HG03558 (cell line): ENCODE measurements around the gene CEP112.
"Not testable (repeated sequence)": the region's sequence is repeated elsewhere in the genome, so short reads cannot be mapped to it uniquely, and the experiment has no call there.

Experiments used
- ATAC-seq: cut with Tn5 transposase; IDR thresholded peaks from one replicate; pipeline ENCODE4 v1.9.1; 2021; ENCODE audit warnings: moderate number of reproducible peaks; ENCODE audit not compliant: unreplicated experiment; ENCODE audit errors: extremely low read depth

Gene CEP112

GRCh38 chr17:66089764-66090163, 102.2 kb downstream of the CEP112 start:
- ATAC-seq: no peak

GRCh38 chr17:66088173-66088572, 103.8 kb downstream of the CEP112 start:
- no peak for ATAC-seq

GRCh38 chr17:66087073-66087472, 104.9 kb downstream of the CEP112 start:
- ATAC-seq: no peak

DNA sequence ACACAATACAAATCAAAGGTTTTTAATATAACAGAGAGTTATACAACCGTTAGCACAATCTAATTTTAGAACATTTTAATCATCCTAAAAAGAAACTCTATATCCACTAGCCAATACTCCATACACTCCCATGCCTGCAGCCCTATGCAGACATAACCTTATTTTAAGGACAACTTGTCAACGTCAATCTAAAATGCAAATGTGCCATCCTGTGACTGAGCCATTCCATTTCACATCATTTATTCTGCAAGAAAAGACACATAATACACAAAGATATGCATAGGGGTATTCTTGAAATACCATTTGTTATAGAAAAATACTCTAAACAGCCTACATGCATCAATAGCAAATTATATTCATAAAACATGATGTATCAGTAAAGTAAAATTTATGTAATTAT, 106.7 kb downstream of the CEP112 start:
- no peak for ATAC-seq

GRCh38 chr17:66080670-66081069, 111.3 kb downstream of the CEP112 start:
- not testable (repeated sequence) for ATAC-seq

GRCh38 chr17:66076546-66077190, 115.3 kb downstream of the CEP112 start:
- ATAC-seq: no peak

DNA sequence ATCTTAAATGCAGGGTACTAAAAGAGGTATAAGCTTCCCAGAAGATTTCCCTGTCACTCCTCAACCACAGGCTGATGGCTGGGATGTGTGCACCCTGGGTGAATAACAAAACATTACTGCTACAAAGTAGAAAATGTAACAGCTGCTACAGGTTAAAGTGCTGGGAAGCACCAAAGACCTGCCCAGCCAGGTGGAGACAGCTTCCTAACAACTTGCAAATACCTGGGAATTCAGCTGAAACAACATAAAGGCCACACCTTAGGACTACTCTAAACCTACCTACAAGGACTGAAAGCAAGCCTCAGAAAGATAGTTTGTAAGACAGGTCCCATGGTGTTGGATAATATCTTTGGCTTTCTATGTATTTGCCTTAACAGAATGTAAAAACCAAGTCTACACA, 118.5 kb downstream of the CEP112 start:
- no peak for ATAC-seq

- ATAC-seq: no peak
Measured at GRCh38 chr17:66063686-66064085, 128.2 kb downstream of the CEP112 start.

DNA sequence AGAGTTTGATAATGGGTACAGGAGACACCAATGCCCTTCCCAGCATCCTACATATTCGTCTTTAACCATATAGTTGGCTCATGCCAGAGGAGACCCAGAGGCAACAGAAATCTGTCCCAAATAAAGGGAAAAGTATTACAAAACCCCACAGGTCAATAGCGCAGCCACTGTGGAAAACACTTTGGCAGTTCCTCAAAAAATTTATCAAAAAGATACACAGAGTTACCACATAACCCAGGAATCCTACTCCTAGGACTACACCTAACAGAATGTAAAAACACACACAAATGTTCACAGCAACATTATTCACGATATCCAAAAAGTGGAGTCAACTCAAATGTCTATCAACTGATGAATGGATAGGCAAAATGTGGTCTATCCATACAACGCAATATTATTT, 135.8 kb downstream of the CEP112 start:
- ATAC-seq: no peak

DNA sequence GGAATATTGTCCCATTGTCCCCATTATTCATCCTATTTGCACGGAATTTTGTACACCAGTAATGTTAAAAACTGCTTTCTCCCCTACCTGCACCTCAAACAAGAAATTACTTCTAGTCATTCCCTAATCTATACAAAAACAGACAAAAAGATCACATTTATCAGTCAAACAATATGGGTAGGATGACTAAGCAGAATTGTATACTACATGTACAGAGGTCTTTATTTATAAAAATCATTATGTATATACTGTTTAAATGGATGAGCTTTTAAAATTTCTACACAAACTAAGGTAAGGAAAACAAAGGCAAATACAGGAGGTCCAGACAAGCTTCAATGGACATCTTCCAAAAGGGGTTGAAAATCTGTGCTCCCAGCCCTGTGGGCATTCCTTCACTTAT, 137.7 kb downstream of the CEP112 start:
- no peak for ATAC-seq

DNA sequence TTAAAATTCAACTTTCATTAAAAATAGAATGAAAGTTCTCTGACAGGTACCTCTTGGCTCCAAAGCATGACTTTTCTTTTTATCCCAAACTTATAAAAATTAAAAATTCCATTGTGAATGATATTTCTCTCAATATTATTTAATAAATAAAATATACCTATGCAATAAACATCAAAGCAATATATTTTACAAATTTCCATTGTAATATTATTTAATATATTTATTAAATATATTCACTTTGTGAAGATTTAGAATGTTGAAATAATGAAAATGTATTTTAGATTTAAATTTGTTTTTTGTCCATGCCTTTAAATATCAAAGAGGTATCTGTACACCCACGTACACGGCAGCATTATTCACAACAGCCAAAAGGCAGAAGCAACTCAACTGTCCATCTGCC, 147.8 kb downstream of the CEP112 start:
- ATAC-seq: no peak

- no peak for ATAC-seq
Measured at GRCh38 chr17:66043419-66043818, 148.5 kb downstream of the CEP112 start.

DNA sequence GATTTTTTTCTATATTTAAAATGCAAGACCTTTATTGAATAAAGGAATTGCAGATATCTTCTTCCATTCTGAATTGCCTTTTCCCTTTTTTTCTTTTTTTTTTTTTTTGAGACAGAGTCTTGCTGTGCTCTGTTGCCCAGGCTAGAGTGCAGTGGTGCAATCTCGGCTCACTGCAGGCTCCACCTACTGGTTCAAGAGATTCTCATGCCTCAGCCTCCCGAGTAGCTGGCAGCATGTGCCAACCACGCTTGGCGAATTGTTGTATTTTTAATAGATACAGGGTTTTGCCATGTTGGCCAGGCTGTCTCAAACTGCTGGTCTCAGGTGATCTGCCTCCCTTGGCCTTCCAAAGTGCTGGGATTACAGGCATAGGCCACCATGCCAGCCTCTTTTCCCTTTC, 151.5 kb downstream of the CEP112 start:
- ATAC-seq: no peak

GRCh38 chr17:66038125-66038524, 153.8 kb downstream of the CEP112 start:
- no peak for ATAC-seq

GRCh38 chr17:66037221-66037620, 154.7 kb downstream of the CEP112 start:
- ATAC-seq: no peak

DNA sequence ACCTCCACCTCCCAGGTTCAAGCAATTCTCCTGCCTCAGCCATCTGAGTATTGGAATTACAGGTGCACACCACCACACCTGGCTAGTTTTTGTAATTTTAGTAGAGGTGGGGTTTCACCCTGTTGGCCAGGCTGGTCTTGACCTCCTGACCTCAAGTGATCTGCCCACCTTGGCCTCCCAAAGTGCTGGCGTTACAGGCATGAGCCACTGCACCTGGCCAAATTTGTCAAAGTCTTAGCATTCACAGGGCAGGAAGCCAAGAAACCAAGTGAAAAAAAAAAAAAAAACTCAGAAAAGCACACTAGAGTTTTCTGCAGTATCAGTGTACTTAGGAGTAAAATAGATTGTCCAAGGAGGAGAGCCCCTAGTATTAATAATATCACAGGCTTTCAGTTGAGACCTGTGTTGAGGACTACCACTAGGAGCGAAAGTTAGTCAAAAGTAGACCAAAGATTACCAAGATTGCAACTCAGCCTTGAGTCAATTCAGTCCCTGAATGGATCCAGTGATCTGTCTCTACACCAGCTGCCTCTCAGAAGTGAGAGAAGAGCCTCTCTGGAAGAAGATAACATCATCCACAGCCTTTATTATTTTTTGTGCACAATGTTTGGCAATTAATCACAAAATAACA, 159.7 kb downstream of the CEP112 start:
- ATAC-seq: no peak

GRCh38 chr17:66025551-66025950, 166.4 kb downstream of the CEP112 start:
- ATAC-seq: no peak

- ATAC-seq: no peak
Measured at GRCh38 chr17:66021757-66022156, 170.2 kb downstream of the CEP112 start.

DNA sequence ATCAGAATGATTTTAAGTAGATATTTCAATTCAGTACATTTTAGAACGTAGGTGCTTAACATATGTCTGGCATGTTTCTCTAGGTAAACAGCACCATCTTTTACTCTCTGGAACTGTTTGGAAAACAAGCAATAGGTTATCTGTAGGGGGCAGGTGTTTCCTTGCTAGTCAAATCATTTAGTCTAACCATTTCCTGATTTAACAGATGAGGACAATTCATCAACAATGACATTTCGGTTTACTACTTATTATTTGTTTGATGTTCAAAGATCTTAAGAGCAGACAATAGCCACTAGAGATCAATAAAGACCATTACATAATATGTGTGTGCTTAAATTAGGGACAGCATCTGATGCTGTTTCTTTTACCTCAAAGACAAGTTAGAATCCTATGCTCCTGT, 173.1 kb downstream of the CEP112 start:
- ATAC-seq: no peak

- no peak for ATAC-seq
Measured at GRCh38 chr17:66016231-66016630, 175.7 kb downstream of the CEP112 start.

DNA sequence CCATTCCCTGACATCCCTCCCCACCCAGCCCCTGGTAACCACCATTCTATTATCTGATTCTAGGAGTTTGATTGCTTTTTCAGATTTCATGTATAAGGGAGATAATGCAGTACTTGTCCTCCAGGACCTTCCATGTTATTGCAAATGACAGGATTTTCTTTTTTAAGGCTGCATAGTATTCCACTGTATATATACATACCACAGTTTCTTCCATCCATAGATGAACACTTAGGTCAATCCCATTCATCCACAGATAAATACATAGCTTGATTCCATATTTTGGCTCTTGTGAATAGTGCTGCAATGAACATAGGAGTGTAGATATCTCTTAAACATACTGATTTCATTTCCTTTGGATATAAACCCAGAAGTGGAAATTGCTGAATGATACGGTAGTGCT, 183.3 kb downstream of the CEP112 start:
- no peak for ATAC-seq

- ATAC-seq: no peak
Measured at GRCh38 chr17:66006654-66007053, 185.3 kb downstream of the CEP112 start.
